HG03159 (cell line): ENCODE data around the gene KCTD16.

ENCODE experiments used
- ATAC-seq: cut with Tn5 transposase; IDR thresholded peaks from one replicate; pipeline ENCODE4 v1.9.1; 2021; ENCODE audit warnings: mild to moderate bottlenecking, moderate library complexity; ENCODE audit not compliant: unreplicated experiment

The KCTD16 gene

GRCh38 chr5:144281784-144282183, 111.1 kb downstream of the KCTD16 start:
- no peak for ATAC-seq

- ATAC-seq: no peak
Observed at GRCh38 chr5:144284036-144284435, 113.4 kb downstream of the KCTD16 start.

- ATAC-seq: no peak
Observed at GRCh38 chr5:144284931-144285502, 114.3 kb downstream of the KCTD16 start.

- no peak for ATAC-seq
Observed at GRCh38 chr5:144289277-144289676, 118.6 kb downstream of the KCTD16 start.

GRCh38 chr5:144292029-144292428, 121.4 kb downstream of the KCTD16 start:
- no peak for ATAC-seq

- ATAC-seq: no peak
Observed at GRCh38 chr5:144295284-144295683, 124.6 kb downstream of the KCTD16 start.

GRCh38 chr5:144297081-144297480, 126.4 kb downstream of the KCTD16 start:
- no peak for ATAC-seq

GRCh38 chr5:144298658-144299057, 128.0 kb downstream of the KCTD16 start:
- no peak for ATAC-seq

GRCh38 chr5:144304688-144305087, 134.0 kb downstream of the KCTD16 start:
- ATAC-seq: peak; percentile 54

- ATAC-seq: no peak
Observed at GRCh38 chr5:144307736-144308135, 137.1 kb downstream of the KCTD16 start.

- no peak for ATAC-seq
Observed at GRCh38 chr5:144308174-144308573, 137.5 kb downstream of the KCTD16 start.

GRCh38 chr5:144308906-144309670, 138.4 kb downstream of the KCTD16 start:
- no peak for ATAC-seq

- no peak for ATAC-seq
Observed at GRCh38 chr5:144310621-144311020, 139.9 kb downstream of the KCTD16 start.

- ATAC-seq: no peak
Observed at GRCh38 chr5:144313147-144313726, 142.6 kb downstream of the KCTD16 start.

GRCh38 chr5:144315026-144315425, 144.4 kb downstream of the KCTD16 start:
- no peak for ATAC-seq

GRCh38 chr5:144315994-144316634, 145.4 kb downstream of the KCTD16 start:
- ATAC-seq: no peak

GRCh38 chr5:144318011-144318410, 147.3 kb downstream of the KCTD16 start:
- no peak for ATAC-seq

- no peak for ATAC-seq
Observed at GRCh38 chr5:144318460-144318859, 147.8 kb downstream of the KCTD16 start.

GRCh38 chr5:144323181-144323580, 152.5 kb downstream of the KCTD16 start:
- no peak for ATAC-seq

- no peak for ATAC-seq
Observed at GRCh38 chr5:144325532-144325931, 154.9 kb downstream of the KCTD16 start.

GRCh38 chr5:144328494-144328893, 157.8 kb downstream of the KCTD16 start:
- no peak for ATAC-seq

- no peak for ATAC-seq
Observed at GRCh38 chr5:144328980-144329379, 158.3 kb downstream of the KCTD16 start.
